GM12891 (cell line): Measurements from ENCODE around the gene ZBED6.

Source experiments
- PAX5 ChIP-seq: IDR thresholded peaks from 2 replicates; pipeline ENCODE4 v1.6.1; 2011; ENCODE audit warnings: low read length, moderate library complexity, mild to moderate bottlenecking; ENCODE audit not compliant: insufficient read depth, severe bottlenecking
- POLR2A ChIP-seq: IDR thresholded peaks from 2 replicates; pipeline ENCODE4 v1.6.1; 2011; ENCODE audit warnings: low read depth, low read length, control low read depth
- POLR2AphosphoS5 ChIP-seq: IDR thresholded peaks from 2 replicates; pipeline ENCODE4 v1.6.1; 2011; ENCODE audit warnings: low read depth, low read length, control low read depth
- POU2F2 ChIP-seq: IDR thresholded peaks from 2 replicates; pipeline ENCODE4 v1.6.1; 2011; ENCODE audit warnings: low read depth, mild to moderate bottlenecking, control low read depth, low read length, moderate library complexity
- SPI1 ChIP-seq: IDR thresholded peaks from 2 replicates; pipeline ENCODE4 v1.6.1; 2011; ENCODE audit warnings: low read depth, low read length, control low read depth
- TAF1 ChIP-seq: IDR thresholded peaks from 2 replicates; pipeline ENCODE4 v1.6.1; 2011; ENCODE audit warnings: low read depth, low read length, control low read depth

DNA sequence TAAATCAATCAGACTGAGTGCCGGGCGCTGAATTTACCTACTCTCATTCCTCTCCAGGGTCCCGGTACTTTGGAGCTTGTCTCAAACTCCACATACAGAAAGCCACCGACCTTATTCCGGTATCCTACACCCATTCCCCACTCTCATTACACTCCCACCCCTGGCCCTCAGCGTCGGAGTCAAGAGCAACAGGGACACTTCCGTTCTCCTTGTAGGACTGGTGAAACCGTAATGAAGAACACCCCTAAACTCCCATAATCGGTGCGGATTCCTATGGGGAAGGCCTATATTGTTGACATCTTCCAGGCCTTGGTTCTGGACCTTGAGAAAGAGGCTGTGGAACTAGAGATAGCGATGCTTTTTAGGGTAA is 798 bp downstream of the ZBED6 start:
- no peak for TF ChIP-seq POLR2AphosphoS5
- no peak for TF ChIP-seq POLR2A
- TF ChIP-seq SPI1: peak; percentile 33; the same call in 1 of the 2 replicates
- TF ChIP-seq TAF1: no peak
- no peak for TF ChIP-seq PAX5
- TF ChIP-seq POU2F2: no peak
